Neural cell (in vitro differentiated cells): ENCODE measurements around the gene HLA-E. TPM values are rescaled to one million over a fixed set of nuclear protein-coding genes. Genes with fewer than 3 reads are reported as not detected.
"Not testable (repeated sequence)": the region's sequence is repeated elsewhere in the genome, so short reads cannot be mapped to it uniquely, and the experiment has no call there.

Experiments
- H2AFZ ChIP-seq: fragments of 200-600, 300-800 bp; sonication (generic), shearing (Covaris generic); 2 replicates; pipeline ENCODE4 v1.6.0; 2014; ENCODE audit warnings: low read depth, mild to moderate bottlenecking, antibody characterized with exemption, low read length, moderate library complexity
- H3F3A ChIP-seq: fragments of 200-600 bp; shearing (Covaris generic); 2 replicates; pipeline ENCODE4 v1.6.1; 2016; ENCODE audit warnings: mild to moderate bottlenecking, moderate library complexity, mixed read lengths, antibody characterized with exemption, low read length; ENCODE audit not compliant: insufficient read depth, poor library complexity, severe bottlenecking
- H3K27ac ChIP-seq: fragments of 200-600, 300-800 bp; sonication (generic), shearing (Covaris generic); 2 replicates; pipeline ENCODE4 v1.5.1; 2014; ENCODE audit warnings: mild to moderate bottlenecking, low read length, moderate library complexity
- H3K27me3 ChIP-seq: fragments of 300-800, 200-600 bp; sonication (generic), shearing (Covaris generic); 2 replicates; pipeline ENCODE4 v1.6.0; 2014; ENCODE audit warnings: mild to moderate bottlenecking, low read depth, low read length, moderate library complexity; ENCODE audit not compliant: insufficient read depth
- H3K36me3 ChIP-seq: fragments of 300-800, 200-600 bp; sonication (generic), shearing (Covaris generic); 2 replicates; pipeline ENCODE4 v1.5.1; 2014; ENCODE audit warnings: mild to moderate bottlenecking, antibody characterized with exemption, low read length, moderate library complexity; ENCODE audit not compliant: insufficient read depth
- H3K4me2 ChIP-seq: fragments of 300-800, 200-600 bp; sonication (generic), shearing (Covaris generic); 2 replicates; pipeline ENCODE4 v1.6.0; 2014; ENCODE audit warnings: mild to moderate bottlenecking, low read length
- H3K4me3 ChIP-seq: fragments of 300-800, 200-600 bp; sonication (generic), shearing (Covaris generic); 2 replicates; pipeline ENCODE4 v1.5.1; 2014; ENCODE audit warnings: mild to moderate bottlenecking, low read length, moderate library complexity
- H3K79me2 ChIP-seq: fragments of 200-600 bp; shearing (Covaris generic); replicated peaks from 2 replicates; pipeline ENCODE4 v1.6.0; 2014; ENCODE audit warnings: mild to moderate bottlenecking, low read length, moderate library complexity; ENCODE audit not compliant: insufficient read depth
- H3K9ac ChIP-seq: fragments of 300-800, 200-600 bp; sonication (generic), shearing (Covaris generic); 2 replicates; pipeline ENCODE4 v1.6.1; 2016; ENCODE audit warnings: mild to moderate bottlenecking, low read length, mixed read lengths
- H3K9me2 ChIP-seq: fragments of 200-600 bp; shearing (Covaris generic); 2 replicates; pipeline ENCODE4 v1.6.1; 2016; ENCODE audit warnings: mild to moderate bottlenecking, low read length, mixed read lengths; ENCODE audit not compliant: insufficient read depth
- H3K9me3 ChIP-seq: fragments of 200-600, 300-800 bp; sonication (generic), shearing (Covaris generic); 2 replicates; pipeline ENCODE4 v1.6.1; 2016; ENCODE audit warnings: mild to moderate bottlenecking, mixed run types, low read length, moderate library complexity, mixed read lengths
- H4K20me1 ChIP-seq: fragments of 200-600 bp; shearing (Covaris generic); 2 replicates; pipeline ENCODE4 v1.6.1; 2016; ENCODE audit warnings: mild to moderate bottlenecking, mixed run types; ENCODE audit not compliant: insufficient read depth
- CTCF ChIP-seq: fragments of 450-650 bp; IDR thresholded peaks from 2 replicates; pipeline ENCODE4 v1.5.1; 2014; ENCODE audit warnings: antibody characterized with exemption, mild to moderate bottlenecking, moderate library complexity; ENCODE audit not compliant: poor library complexity, severe bottlenecking
- EP300 ChIP-seq: fragments of 450-650 bp; conservative IDR thresholded peaks from 2 replicates; pipeline ENCODE4 v1.6.1; 2014; ENCODE audit warnings: antibody characterized with exemption, mild to moderate bottlenecking, moderate library complexity; ENCODE audit not compliant: poor library complexity, severe bottlenecking
- EZH2 ChIP-seq: fragments of 200-600, 300-800 bp; shearing (Covaris generic), sonication (generic); IDR thresholded peaks from 2 replicates; pipeline ENCODE4 v1.6.1; 2014; ENCODE audit warnings: antibody characterized with exemption, low read length, borderline replicate concordance, mild to moderate bottlenecking; ENCODE audit not compliant: insufficient read depth, poor library complexity, severe bottlenecking
- MXI1 ChIP-seq: fragments of 450-650 bp; conservative IDR thresholded peaks from 2 replicates; pipeline ENCODE4 v1.6.1; 2014; ENCODE audit warnings: antibody characterized with exemption, mild to moderate bottlenecking; ENCODE audit not compliant: poor library complexity, severe bottlenecking
- POLR2AphosphoS5 ChIP-seq: IDR thresholded peaks from 2 replicates; pipeline ENCODE4 v1.6.1; 2012
- RAD21 ChIP-seq: fragments of 450-650 bp; conservative IDR thresholded peaks from 2 replicates; pipeline ENCODE4 v1.6.1; 2014; ENCODE audit warnings: antibody characterized with exemption, mild to moderate bottlenecking, moderate library complexity
- REST ChIP-seq: IDR thresholded peaks from 2 replicates; pipeline ENCODE4 v1.6.1; 2012; ENCODE audit warnings: borderline replicate concordance
- SMC3 ChIP-seq: fragments of 450-650 bp; conservative IDR thresholded peaks from 2 replicates; pipeline ENCODE4 v1.6.1; 2014; ENCODE audit warnings: antibody characterized with exemption, mild to moderate bottlenecking, moderate library complexity; ENCODE audit not compliant: poor library complexity
- TAF1 ChIP-seq: IDR thresholded peaks from 2 replicates; pipeline ENCODE4 v1.6.1; 2012; ENCODE audit warnings: low read depth
- polyA plus RNA-seq: library from polyadenylated mRNA; depleted of rRNA; stranded (reverse); fragments of >200 nt; gene quantifications from 2 replicates; pipeline ENCODE4 v1.2.3, GENCODE V29; 2014

The HLA-E gene
- polyA plus RNA-seq, 1 donor from 2014 or later, result 0.51 TPM

GRCh38 chr6:30526444-30526843, 37.1 kb downstream of the HLA-E start:
- not testable (repeated sequence) for H3K79me2 ChIP-seq, H3K9ac ChIP-seq, H3K4me3 ChIP-seq, H3K36me3 ChIP-seq, H2AFZ ChIP-seq, H3K9me3 ChIP-seq, H3K9me2 ChIP-seq, H3K4me2 ChIP-seq, H3K27ac ChIP-seq, H4K20me1 ChIP-seq, H3K27me3 ChIP-seq, H3F3A ChIP-seq

- H3K79me2 ChIP-seq, H3K4me2 ChIP-seq, H2AFZ ChIP-seq, H3K27ac ChIP-seq, H3K9me2 ChIP-seq, H4K20me1 ChIP-seq, H3F3A ChIP-seq, H3K27me3 ChIP-seq, H3K36me3 ChIP-seq, H3K9me3 ChIP-seq, H3K9ac ChIP-seq, H3K4me3 ChIP-seq: not testable (repeated sequence)
Measured at GRCh38 chr6:30529349-30529875, 40.1 kb downstream of the HLA-E start.

- no peak overlapping the region for H3K4me2 ChIP-seq
- TF ChIP-seq EZH2, result no peak
- no peak for TF ChIP-seq EP300
- no peak for TF ChIP-seq TAF1
- no peak for TF ChIP-seq SMC3
- TF ChIP-seq RAD21, result no peak
- TF ChIP-seq REST, result no peak
- no peak for TF ChIP-seq CTCF
- TF ChIP-seq MXI1, result no peak
- no peak for TF ChIP-seq POLR2AphosphoS5
- H3K27ac ChIP-seq, result no peak overlapping the region
- H2AFZ ChIP-seq, result no peak overlapping the region
- no peak overlapping the region for H3K4me3 ChIP-seq
- no peaks in the 10 kb centered on the region for H4K20me1 ChIP-seq
- no peaks in the 10 kb centered on the region for H3K27me3 ChIP-seq
- no peaks in the 10 kb centered on the region for H3K79me2 ChIP-seq
- H3K9me2 ChIP-seq, result no peaks in the 10 kb centered on the region
- no peaks in the 10 kb centered on the region for H3K36me3 ChIP-seq
- H3K9ac ChIP-seq, result no peak overlapping the region
- no peaks in the 10 kb centered on the region for H3K9me3 ChIP-seq
- no peaks in the 10 kb centered on the region for H3F3A ChIP-seq
Measured at GRCh38 chr6:30530014-30530413, 40.7 kb downstream of the HLA-E start.
